Measurements from ENCODE around the gene MBOAT2.

The MBOAT2 gene

GRCh38 chr2:9027884-9028283 lies 24.4 kb upstream of the MBOAT2 start:
- TF ChIP-seq CTCF (conservative IDR thresholded peaks at IDR 0.05; ENCODE audit: low read depth, low read length) = no peak
- Histone ChIP-seq H4K20me1 (ENCODE audit: insufficient read depth) (no peaks in the 10 kb centered on the region), H3K27ac (no peak overlapping the region), H2AFZ (ENCODE audit: low read depth) (no peak overlapping the region), H3K27me3 (ENCODE audit: insufficient read depth, low read depth) (no peaks in the 10 kb centered on the region), H3K4me1 (ENCODE audit: low read depth, poor library complexity, severe bottlenecking) (no peaks in the 10 kb centered on the region), H3K36me3 (ENCODE audit: insufficient read depth) (no peaks in the 10 kb centered on the region), H3K79me2 (ENCODE audit: insufficient read depth, low read depth) (no peaks in the 10 kb centered on the region), H3K4me2 (no peak overlapping the region), H3K9ac (no peak overlapping the region), H3K4me3 (IDR thresholded peaks at IDR 0.05; ENCODE audit: insufficient read depth, low read depth, low read length) (no peak overlapping the region)

GRCh38 chr2:9025746-9026145 lies 22.3 kb upstream of the MBOAT2 start:
- Histone ChIP-seq H3K4me1 (ENCODE audit: low read depth, poor library complexity, severe bottlenecking) (no peaks in the 10 kb centered on the region), H4K20me1 (ENCODE audit: insufficient read depth) (no peaks in the 10 kb centered on the region), H3K9ac (no peak overlapping the region), H3K4me2 (no peak overlapping the region), H3K79me2 (ENCODE audit: insufficient read depth, low read depth) (no peaks in the 10 kb centered on the region), H2AFZ (ENCODE audit: low read depth) (no peak overlapping the region), H3K27ac (no peak overlapping the region), H3K27me3 (ENCODE audit: insufficient read depth, low read depth) (no peaks in the 10 kb centered on the region), H3K4me3 (IDR thresholded peaks at IDR 0.05; ENCODE audit: insufficient read depth, low read depth, low read length) (no peak overlapping the region), H3K36me3 (ENCODE audit: insufficient read depth) (no peaks in the 10 kb centered on the region)
- TF ChIP-seq CTCF (conservative IDR thresholded peaks at IDR 0.05; ENCODE audit: low read depth, low read length) = no peak

GRCh38 chr2:9024575-9024974 lies 21.1 kb upstream of the MBOAT2 start:
- Histone ChIP-seq H3K36me3 (ENCODE audit: insufficient read depth) (no peaks in the 10 kb centered on the region), H2AFZ (ENCODE audit: low read depth) (no peak overlapping the region), H3K4me1 (ENCODE audit: low read depth, poor library complexity, severe bottlenecking) (no peaks in the 10 kb centered on the region), H3K4me2 (no peak overlapping the region), H4K20me1 (ENCODE audit: insufficient read depth) (no peaks in the 10 kb centered on the region), H3K27me3 (ENCODE audit: insufficient read depth, low read depth) (no peaks in the 10 kb centered on the region), H3K79me2 (ENCODE audit: insufficient read depth, low read depth) (no peaks in the 10 kb centered on the region), H3K4me3 (IDR thresholded peaks at IDR 0.05; ENCODE audit: insufficient read depth, low read depth, low read length) (no peak overlapping the region), H3K27ac (no peak overlapping the region), H3K9ac (no peak overlapping the region)
- no peak for TF ChIP-seq CTCF (conservative IDR thresholded peaks at IDR 0.05; ENCODE audit: low read depth, low read length)

DNA sequence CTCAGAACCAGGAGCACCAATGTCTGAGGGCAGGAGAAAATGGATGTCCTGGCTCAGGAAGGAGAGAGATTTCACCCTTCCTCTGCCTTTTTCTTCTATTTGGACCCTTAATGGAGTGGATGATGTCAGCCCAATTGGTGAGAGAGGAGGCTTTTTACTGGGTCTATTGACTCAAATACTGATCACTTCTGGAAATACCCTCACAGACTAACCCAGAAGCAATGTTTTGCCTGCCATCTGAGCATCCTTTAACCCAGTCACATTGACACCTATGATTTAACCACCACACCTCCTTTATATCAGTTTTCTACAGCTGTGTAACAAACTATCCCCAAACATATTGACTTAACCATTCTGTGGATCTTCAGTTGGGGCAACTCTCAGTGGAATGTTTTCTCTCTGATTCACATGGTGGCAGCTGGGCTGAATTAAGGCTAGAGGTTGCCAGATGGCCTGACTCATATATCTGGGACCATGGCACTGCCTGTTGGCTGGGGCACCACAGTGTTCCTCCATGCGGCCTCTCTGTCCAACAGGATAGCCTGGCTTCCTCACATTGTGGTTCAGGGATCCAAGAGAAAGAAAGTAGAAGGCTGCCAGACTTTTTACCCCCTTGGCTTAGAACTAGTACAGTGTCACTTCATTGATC lies 18.2 kb upstream of the MBOAT2 start:
- no peak for TF ChIP-seq CTCF (conservative IDR thresholded peaks at IDR 0.05; ENCODE audit: low read depth, low read length)
- H3K9ac ChIP-seq = no peak overlapping the region

More for the DNA sequence above, 18.2 kb upstream of the MBOAT2 start:
- no peak overlapping the region for H2AFZ ChIP-seq (ENCODE audit: low read depth)
- H3K4me1 ChIP-seq (ENCODE audit: low read depth, poor library complexity, severe bottlenecking) = no peaks in the 10 kb centered on the region
- H4K20me1 ChIP-seq (ENCODE audit: insufficient read depth) = no peaks in the 10 kb centered on the region
- no peak overlapping the region for H3K27ac ChIP-seq
- no peaks in the 10 kb centered on the region for H3K79me2 ChIP-seq (ENCODE audit: insufficient read depth, low read depth)
- H3K36me3 ChIP-seq (ENCODE audit: insufficient read depth) = no peaks in the 10 kb centered on the region
- H3K4me2 ChIP-seq = no peak overlapping the region
- no peaks in the 10 kb centered on the region for H3K27me3 ChIP-seq (ENCODE audit: insufficient read depth, low read depth)
- H3K4me3 ChIP-seq (IDR thresholded peaks at IDR 0.05; ENCODE audit: insufficient read depth, low read depth, low read length) = no peak overlapping the region

All from KMS-11 (cell line).